ENCODE measurements around the gene GRIPAP1.
A peak's percentile ranks its signal among the peaks of the same experiment; 100 is the strongest.
"Not testable (repeated sequence)": the region's sequence is repeated elsewhere in the genome, so short reads cannot be mapped to it uniquely, and the experiment has no call there.

GRIPAP1 gene

GRCh38 chrX:48992341-48992740 is 9.7 kb downstream of the GRIPAP1 start:
- no peak for DNase-seq

GRCh38 chrX:48989483-48989882 is 12.6 kb downstream of the GRIPAP1 start:
- no peak for DNase-seq

- no peak for DNase-seq
Measured at GRCh38 chrX:48983896-48984295, 18.2 kb downstream of the GRIPAP1 start.

DNA sequence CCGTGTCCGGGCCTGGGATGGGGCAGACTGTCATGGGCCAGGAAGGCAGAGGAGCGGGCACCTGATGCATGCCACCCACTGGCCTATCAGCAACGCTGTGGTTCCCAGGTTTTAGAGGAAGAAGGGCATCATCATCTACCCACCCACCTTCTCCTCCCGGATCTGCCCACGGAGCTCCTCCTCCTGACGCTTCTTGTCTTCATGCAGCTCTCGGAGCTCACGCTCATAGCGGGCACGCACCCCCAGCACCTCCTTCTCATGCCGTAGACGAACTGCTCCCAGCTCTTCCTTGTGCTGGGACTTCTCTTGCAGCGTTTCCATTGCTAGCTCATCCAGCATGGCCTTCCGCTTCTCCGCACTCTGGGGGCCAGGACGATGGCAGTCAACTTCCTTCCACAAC is 19.0 kb downstream of the GRIPAP1 start:
- no peak for DNase-seq

- DNase-seq: no peak
Measured at GRCh38 chrX:48981178-48981577, 20.9 kb downstream of the GRIPAP1 start.

DNA sequence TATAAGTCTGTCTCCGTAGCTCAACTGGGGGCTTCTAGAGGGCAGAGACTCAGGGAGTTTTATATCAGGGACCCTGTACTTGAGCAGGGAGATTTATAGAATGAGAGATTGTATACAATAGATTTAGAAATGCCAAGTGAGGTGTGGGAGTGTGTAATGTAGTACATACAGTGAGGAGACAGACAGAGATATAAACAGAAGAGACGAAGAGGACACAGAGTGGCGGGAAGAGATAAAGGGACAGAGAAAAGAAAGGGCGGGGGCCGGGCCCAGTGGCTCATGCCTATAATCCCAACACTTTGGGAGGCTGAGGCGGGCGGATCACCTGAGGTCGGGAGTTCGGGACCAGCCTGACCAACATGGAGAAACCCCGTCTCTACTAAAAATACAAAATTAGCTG is 21.7 kb downstream of the GRIPAP1 start:
- not testable (repeated sequence) for DNase-seq

DNA sequence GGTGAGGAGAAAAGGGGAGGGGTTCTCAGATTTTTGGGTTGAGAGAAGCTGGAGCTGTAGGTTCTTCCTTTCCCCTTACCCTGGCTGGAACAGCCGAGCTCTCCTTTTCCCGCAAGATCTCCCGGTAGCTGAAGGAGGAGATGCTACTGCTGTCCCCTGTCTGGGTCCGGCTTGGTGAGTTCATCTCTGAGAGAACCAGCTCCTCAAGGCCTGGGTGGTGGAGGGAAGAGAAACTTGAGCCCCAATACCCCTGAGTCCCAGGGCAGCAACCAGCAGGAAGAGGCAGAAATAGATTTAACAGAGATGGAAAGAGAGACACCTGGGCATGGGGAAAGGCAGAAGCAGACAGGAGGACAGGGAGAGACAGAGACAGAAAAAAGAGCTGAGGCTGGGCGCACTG is 23.8 kb downstream of the GRIPAP1 start:
- no peak for DNase-seq

- no peak for DNase-seq
Measured at GRCh38 chrX:48976086-48976485, 26.0 kb downstream of the GRIPAP1 start.

- DNase-seq: no peak
Measured at GRCh38 chrX:48975541-48975940, 26.5 kb downstream of the GRIPAP1 start.

- no peak for DNase-seq
Measured at GRCh38 chrX:48975041-48975440, 27.0 kb downstream of the GRIPAP1 start.

DNA sequence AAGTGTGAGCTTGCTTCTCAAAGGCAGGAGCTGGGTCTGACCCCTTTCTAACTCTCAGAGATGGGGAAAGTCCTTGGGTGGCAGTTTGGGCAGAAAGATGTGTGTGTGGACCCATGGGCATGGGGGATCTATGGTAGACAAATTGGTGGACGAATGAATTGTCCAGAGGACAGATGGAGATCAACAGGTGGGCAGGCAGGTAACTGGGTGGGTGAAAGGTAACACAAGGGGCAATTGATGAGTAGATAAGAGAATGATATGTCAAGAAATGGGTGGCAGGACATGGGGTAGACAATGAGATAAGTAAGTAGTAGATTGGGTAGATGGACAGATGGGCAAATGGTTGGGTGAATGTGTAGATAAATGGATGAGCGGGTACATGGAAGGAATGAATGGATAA is 27.5 kb downstream of the GRIPAP1 start:
- no peak for DNase-seq

DNA sequence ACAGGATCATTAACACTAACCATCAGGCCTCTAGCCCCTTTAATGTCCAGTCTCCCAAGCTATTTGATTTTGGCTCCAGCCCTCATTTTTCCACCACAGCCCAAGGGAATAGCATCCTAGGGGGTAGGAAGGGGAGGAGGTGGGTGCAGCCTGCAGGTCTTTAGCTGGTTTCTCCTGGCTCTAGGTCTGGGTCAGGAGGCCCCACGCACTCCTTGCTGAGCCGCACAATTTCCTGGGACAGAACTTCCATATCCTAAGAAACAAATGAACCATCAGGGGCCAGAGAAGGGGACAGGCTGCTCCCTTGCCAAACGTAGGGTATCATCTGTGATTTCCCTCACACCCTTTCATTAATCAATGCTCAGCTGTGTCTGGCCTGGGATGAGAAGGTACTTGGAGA is 28.0 kb downstream of the GRIPAP1 start:
- no peak for DNase-seq

- DNase-seq: peak; percentile 33 to 43
Measured at GRCh38 chrX:48972220-48973164, 29.6 kb downstream of the GRIPAP1 start.

- peak; percentile 22 to 26 for DNase-seq
Measured at GRCh38 chrX:48971249-48972219, 30.5 kb downstream of the GRIPAP1 start, which contains the start of gene KCND1. Gene KCND1 (minus strand): TSS chrX:48971844. CDS start chrX:48970271, 1,573 bp downstream.

DNA sequence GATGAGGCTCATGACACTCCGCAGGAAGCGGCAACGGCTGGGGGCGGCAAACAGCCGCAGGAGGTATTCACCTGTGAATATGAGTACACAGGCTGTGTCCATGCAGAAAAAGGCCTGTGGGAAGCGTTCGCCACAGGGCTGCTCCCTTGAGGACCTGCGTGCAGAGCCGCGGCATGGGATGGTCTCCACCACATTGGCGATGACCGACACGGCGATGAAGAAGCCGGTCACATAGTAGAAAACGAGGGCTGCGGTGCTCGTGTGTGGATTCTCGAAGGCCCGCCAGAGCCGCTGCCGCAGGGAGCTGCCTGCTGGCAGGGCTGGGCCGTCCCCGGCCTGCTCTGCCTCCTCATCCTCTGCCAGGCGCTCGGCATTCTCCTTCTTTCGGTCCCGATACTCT is 32.6 kb downstream of the GRIPAP1 start:
- no peak for DNase-seq

- DNase-seq: no peak
Measured at GRCh38 chrX:48968377-48968776, 33.7 kb downstream of the GRIPAP1 start.

DNA sequence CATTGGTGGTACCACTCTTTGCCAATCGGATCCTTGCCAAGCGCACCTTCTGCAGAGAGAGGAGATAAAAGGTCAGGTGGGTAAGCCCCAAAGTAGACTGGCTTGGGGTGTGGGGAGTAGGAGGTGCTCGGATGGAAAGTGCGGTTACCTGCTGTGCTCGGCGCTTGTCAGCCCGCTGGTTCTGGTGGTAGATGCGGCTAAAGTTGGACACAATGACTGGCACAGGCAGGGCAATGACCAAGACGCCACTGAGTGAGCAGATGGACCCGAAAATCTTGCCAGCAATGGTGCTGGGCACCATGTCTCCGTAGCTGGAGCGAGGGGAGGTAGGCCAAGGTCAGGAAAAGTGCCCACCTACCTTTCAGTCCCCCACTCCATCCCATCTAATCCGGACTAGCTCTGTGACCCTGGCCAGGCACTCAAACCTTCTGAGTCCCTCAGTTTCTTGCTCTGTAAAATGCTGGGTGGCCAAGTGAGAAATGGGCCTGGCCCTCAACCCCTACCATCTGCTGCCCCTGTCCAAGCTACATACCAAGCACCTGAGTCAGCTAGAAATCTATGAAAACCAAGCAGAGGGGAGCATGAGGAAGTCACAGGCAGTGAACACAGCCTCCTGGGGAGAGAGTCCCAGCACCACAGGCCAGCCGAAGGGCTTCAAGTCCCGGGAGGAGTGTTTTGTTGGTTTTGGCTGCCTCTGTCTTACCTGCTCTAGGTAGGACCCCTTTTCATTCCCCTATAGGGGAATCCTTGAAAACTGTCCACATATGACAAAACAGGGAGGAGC is 35.1 kb downstream of the GRIPAP1 start:
- DNase-seq: no peak

DNA sequence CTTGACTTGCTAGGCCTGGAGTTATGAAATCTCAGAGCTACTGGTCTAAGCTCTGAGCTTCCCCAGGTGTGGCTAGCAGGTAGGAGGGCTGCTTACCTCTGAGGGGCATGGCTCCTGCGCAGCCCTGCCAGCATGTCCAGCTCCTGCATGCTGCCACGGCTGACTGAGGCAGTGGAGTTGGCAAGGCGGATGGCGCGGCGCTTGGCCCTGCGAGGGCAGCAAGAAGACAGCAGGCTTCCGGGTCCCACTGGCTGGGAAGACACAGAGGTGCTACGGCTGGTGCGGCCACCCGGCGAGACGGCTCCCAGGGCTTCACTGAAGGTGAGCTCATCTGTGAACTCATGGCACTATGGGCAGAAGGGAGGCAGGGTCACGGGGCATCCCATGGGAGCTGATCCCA is 36.1 kb downstream of the GRIPAP1 start:
- DNase-seq: no peak

DNA sequence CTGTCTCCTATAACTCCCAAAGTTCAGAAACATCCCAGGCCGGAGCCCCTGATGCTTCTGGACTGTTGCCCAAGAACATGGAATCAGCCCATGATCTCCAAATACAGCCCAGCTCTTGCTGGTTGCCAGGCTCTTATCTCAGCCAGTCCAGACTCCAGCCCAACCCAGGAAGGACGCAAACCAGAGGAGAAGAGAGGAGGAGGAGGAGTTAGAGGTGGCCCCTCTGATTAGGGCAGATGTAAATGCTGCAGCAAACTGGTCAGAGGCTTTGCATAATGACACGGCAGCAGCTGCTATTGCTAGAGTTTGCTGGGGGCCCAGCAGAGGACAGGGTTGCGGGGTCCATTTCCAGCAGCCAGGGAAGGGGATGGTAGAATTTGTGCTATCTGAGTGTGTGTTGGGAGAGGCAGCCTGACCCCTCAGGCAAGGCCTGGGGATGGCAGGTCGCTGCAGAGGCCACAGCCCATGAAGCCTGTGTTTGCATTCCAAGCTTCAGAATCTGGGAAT is 40.4 kb downstream of the GRIPAP1 start:
- DNase-seq: no peak

DNA sequence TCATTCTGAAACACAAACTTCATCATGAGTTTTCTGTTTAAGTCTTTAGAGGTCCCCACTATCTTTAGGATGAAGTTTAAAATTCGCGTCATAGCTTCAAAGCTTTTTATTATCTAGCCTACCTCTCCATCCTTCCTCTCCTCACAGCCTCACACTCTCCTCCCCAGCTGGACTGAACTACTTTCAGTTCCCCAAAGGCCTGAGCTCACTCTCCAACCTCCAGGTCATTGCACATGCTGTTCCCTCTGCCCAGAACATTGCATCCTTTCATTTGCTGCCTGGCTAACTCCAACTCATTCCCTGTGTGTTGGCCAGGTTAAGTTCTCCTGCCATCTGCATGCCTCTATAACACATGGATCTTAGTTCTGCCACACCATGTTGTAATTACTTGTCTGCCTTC is 41.8 kb downstream of the GRIPAP1 start:
- no peak for DNase-seq

GRCh38 chrX:48958635-48959094 is 43.4 kb downstream of the GRIPAP1 start:
- DNase-seq: peak in 1 of 2 experiments; percentile 21
